H9 (cell line): Measurements from ENCODE around the gene VWA3A. TPM values are rescaled to one million over a fixed set of nuclear protein-coding genes. Genes with fewer than 3 reads are reported as not detected.

Experiments
- DNase-seq: peaks from one replicate; pipeline ENCODE4 v3.0.0-alpha.2; 2017
- H2AFZ ChIP-seq: one replicate; pipeline ENCODE4 v1.6.1; 2013; ENCODE audit warnings: mild to moderate bottlenecking, low read length, control low read depth, moderate library complexity
- H2AK5ac ChIP-seq: 2 replicates; pipeline ENCODE4 v1.6.1; 2013; ENCODE audit warnings: low read length, control low read depth, mixed read lengths; ENCODE audit not compliant: insufficient read length
- H2BK120ac ChIP-seq: one replicate; pipeline ENCODE4 v1.6.1; 2013; ENCODE audit warnings: low read depth, mild to moderate bottlenecking, low read length, control low read depth, inconsistent platforms; ENCODE audit not compliant: poor library complexity, severe bottlenecking
- H2BK12ac ChIP-seq: 2 replicates; pipeline ENCODE4 v1.6.1; 2013; ENCODE audit warnings: low read length, control low read depth, mixed read lengths, low read depth; ENCODE audit not compliant: insufficient read length
- H2BK15ac ChIP-seq: 2 replicates; pipeline ENCODE4 v1.6.1; 2013; ENCODE audit warnings: low read depth, low read length, control low read depth
- H2BK20ac ChIP-seq: one replicate; pipeline ENCODE4 v1.6.1; 2013; ENCODE audit warnings: low read depth, mild to moderate bottlenecking, low read length, control low read depth, inconsistent platforms; ENCODE audit not compliant: poor library complexity, severe bottlenecking
- H2BK5ac ChIP-seq: 2 replicates; pipeline ENCODE4 v1.6.1; 2013; ENCODE audit warnings: low read length, control low read depth, mixed read lengths; ENCODE audit not compliant: insufficient read length
- H3K14ac ChIP-seq: 2 replicates; pipeline ENCODE4 v1.6.1; 2013; ENCODE audit warnings: low read length, control low read depth; ENCODE audit not compliant: insufficient read depth
- H3K18ac ChIP-seq: 2 replicates; pipeline ENCODE4 v1.6.1; 2013; ENCODE audit warnings: low read depth, mild to moderate bottlenecking, mixed read lengths, low read length, control low read depth; ENCODE audit not compliant: insufficient read length
- H3K23ac ChIP-seq: 2 replicates; pipeline ENCODE4 v1.6.1; 2013; ENCODE audit warnings: low read length, control low read depth, mixed read lengths, low read depth; ENCODE audit not compliant: insufficient read length
- H3K23me2 ChIP-seq: 2 replicates; pipeline ENCODE4 v1.6.1; 2013; ENCODE audit warnings: low read depth, mild to moderate bottlenecking, mixed read lengths, low read length, control low read depth; ENCODE audit not compliant: insufficient read length, poor library complexity, severe bottlenecking
- H3K27ac ChIP-seq: 2 replicates; pipeline ENCODE4 v1.5.1; 2013; ENCODE audit warnings: low read length, control low read depth, mixed read lengths, low read depth; ENCODE audit not compliant: insufficient read length
- H3K27me3 ChIP-seq: 2 replicates; pipeline ENCODE4 v1.6.1; 2013; ENCODE audit warnings: low read length, control low read depth, inconsistent platforms; ENCODE audit not compliant: insufficient read depth
- H3K4ac ChIP-seq: 2 replicates; pipeline ENCODE4 v1.6.1; 2013; ENCODE audit warnings: low read depth, mild to moderate bottlenecking, control low read depth, inconsistent platforms, low read length, moderate library complexity
- H3K4me1 ChIP-seq: 2 replicates; pipeline ENCODE4 v1.6.1; 2013; ENCODE audit warnings: low read length, control low read depth, inconsistent platforms; ENCODE audit not compliant: insufficient read depth
- H3K4me2 ChIP-seq: 2 replicates; pipeline ENCODE4 v1.6.1; 2013; ENCODE audit warnings: low read length, control low read depth, mixed read lengths; ENCODE audit not compliant: insufficient read length, insufficient read depth
- H3K56ac ChIP-seq: 2 replicates; pipeline ENCODE4 v1.6.1; 2013; ENCODE audit warnings: low read depth, mild to moderate bottlenecking, mixed read lengths, low read length, control low read depth; ENCODE audit not compliant: insufficient read length
- H3K79me1 ChIP-seq: 2 replicates; pipeline ENCODE4 v1.6.1; 2013; ENCODE audit warnings: low read depth, mild to moderate bottlenecking, moderate library complexity, low read length, control low read depth, inconsistent platforms; ENCODE audit not compliant: insufficient read depth, poor library complexity, severe bottlenecking
- H3K79me2 ChIP-seq: 2 replicates; pipeline ENCODE4 v1.6.1; 2013; ENCODE audit warnings: low read length, control low read depth, inconsistent platforms; ENCODE audit not compliant: insufficient read depth
- H3K9ac ChIP-seq: 2 replicates; pipeline ENCODE4 v1.6.1; 2013; ENCODE audit warnings: low read length, control low read depth, mixed read lengths; ENCODE audit not compliant: insufficient read length; ENCODE audit errors: extremely low read depth
- H3K9me3 ChIP-seq: one replicate; pipeline ENCODE4 v1.6.1; 2013; ENCODE audit warnings: low read depth, low read length, inconsistent platforms; ENCODE audit not compliant: control insufficient read depth
- H3T11ph ChIP-seq: one replicate; pipeline ENCODE4 v1.6.1; 2013; ENCODE audit warnings: mild to moderate bottlenecking, low read length, control low read depth, inconsistent platforms
- H4K20me1 ChIP-seq: one replicate; pipeline ENCODE4 v1.6.1; 2013; ENCODE audit not compliant: control insufficient read depth, insufficient read length, insufficient read depth
- H4K5ac ChIP-seq: 2 replicates; pipeline ENCODE4 v1.6.1; 2013; ENCODE audit warnings: low read depth, mild to moderate bottlenecking, mixed read lengths, low read length, control low read depth; ENCODE audit not compliant: insufficient read length
- H4K8ac ChIP-seq: replicated peaks from 2 replicates; pipeline ENCODE4 v1.6.1; 2013; ENCODE audit warnings: low read length, control low read depth, mixed read lengths, low read depth; ENCODE audit not compliant: insufficient read length
- H4K91ac ChIP-seq: 2 replicates; pipeline ENCODE4 v1.6.1; 2013; ENCODE audit warnings: low read depth, mild to moderate bottlenecking, moderate library complexity, mixed read lengths, low read length, control low read depth; ENCODE audit not compliant: insufficient read length
- H3K27ac Mint-ChIP-seq, 3 experiments: 2 replicates in 2 of 3; 3 replicates in 1 of 3; pipeline ENCODE4 v1.8.0; 2020 to 2021; ENCODE audit warnings: mixed read lengths in 3 of 3, mild to moderate bottlenecking in 1 of 3, moderate library complexity in 1 of 3
- H3K27me3 Mint-ChIP-seq: 2 replicates; pipeline ENCODE4 v1.8.0; 2021; ENCODE audit warnings: low read depth, mild to moderate bottlenecking, moderate library complexity, mixed read lengths
- H3K36me3 Mint-ChIP-seq, 3 experiments: 2 replicates in 2 of 3; 3 replicates in 1 of 3; pipeline ENCODE4 v1.8.0; 2020 to 2021; ENCODE audit warnings: low read depth in 3 of 3, mixed read lengths in 3 of 3; ENCODE audit not compliant: insufficient read depth in 1 of 3
- H3K4me1 Mint-ChIP-seq, 2 experiments: 2 replicates each; pipeline ENCODE4 v1.8.0; 2020; ENCODE audit warnings: mixed read lengths in 2 of 2
- H3K4me3 Mint-ChIP-seq, 2 experiments: 2 replicates in 1 of 2; 3 replicates in 1 of 2; pipeline ENCODE4 v1.8.0; 2020 to 2021; ENCODE audit warnings: mild to moderate bottlenecking in 2 of 2, mixed read lengths in 2 of 2, moderate library complexity in 1 of 2
- H3K9me3 Mint-ChIP-seq, 2 experiments: 2 replicates in 1 of 2; 3 replicates in 1 of 2; pipeline ENCODE4 v1.8.0; 2020; ENCODE audit warnings: mild to moderate bottlenecking in 2 of 2, mixed read lengths in 2 of 2, moderate library complexity in 1 of 2
- CTCF ChIP-seq: fragments of 200-600 bp; sonication (generic); conservative IDR thresholded peaks from 3 replicates; pipeline ENCODE4 v1.8.0; 2021; ENCODE audit warnings: antibody characterized with exemption, mild to moderate bottlenecking
- total RNA-seq: library from RNA; stranded (reverse); gene quantifications from 2 replicates; pipeline ENCODE4 v1.2.1, GENCODE V29; 2021

Gene VWA3A
- total RNA-seq, 1 experiment from 2014 or later: not detected

GRCh38 chr16:22161401-22161800 is 69.1 kb downstream of the VWA3A start:
- Mint-ChIP-seq H3K9me3 (no peaks in the 10 kb centered on the region; a peak in 1 of 5 replicates), H3K36me3 (no peaks in the 10 kb centered on the region; a peak in 2 of 7 replicates), H3K4me1 (peaks cover 0 to 2% of the 10 kb centered on the region in 2 experiments; a peak in 3 of 4 replicates), H3K27ac (no peak overlapping the region), H3K4me3 (no peak overlapping the region; a peak in 1 of 5 replicates), H3K27me3 (peaks cover 59% of the 10 kb centered on the region)
- no peak overlapping the region for H2AFZ ChIP-seq
- no peaks in the 10 kb centered on the region; the same call in 1 of the 2 replicates for H3K27me3 ChIP-seq
- no peak overlapping the region for H3K18ac ChIP-seq
- H3K9ac ChIP-seq: no peak overlapping the region
- H3K27ac ChIP-seq: no peak overlapping the region
- H3K23ac ChIP-seq: no peak overlapping the region
- H4K8ac ChIP-seq: no peak overlapping the region
- H3K79me2 ChIP-seq: no peaks in the 10 kb centered on the region
- H3K23me2 ChIP-seq: no peaks in the 10 kb centered on the region
- H2BK15ac ChIP-seq: no peak overlapping the region
- H3K4me1 ChIP-seq: no peaks in the 10 kb centered on the region
- no peaks in the 10 kb centered on the region for H4K20me1 ChIP-seq
- H3K9me3 ChIP-seq: no peaks in the 10 kb centered on the region
- no peak overlapping the region for H3K56ac ChIP-seq
- no peak overlapping the region for H2AK5ac ChIP-seq
- H3K4ac ChIP-seq: no peak overlapping the region
- no peak for DNase-seq
- no peak overlapping the region for H4K5ac ChIP-seq
- no peak overlapping the region for H2BK120ac ChIP-seq
- no peak overlapping the region for H3K4me2 ChIP-seq
- H4K91ac ChIP-seq: no peak overlapping the region
- no peaks in the 10 kb centered on the region for H3K79me1 ChIP-seq
- no peak for TF ChIP-seq CTCF
- no peak overlapping the region for H2BK5ac ChIP-seq
- H3K14ac ChIP-seq: no peak overlapping the region
- H2BK12ac ChIP-seq: no peak overlapping the region
- H2BK20ac ChIP-seq: no peak overlapping the region
- no peak overlapping the region for H3T11ph ChIP-seq
